GM19193 (cell line): ENCODE measurements around the gene ACE.

ENCODE experiments used
- POLR2A ChIP-seq: IDR thresholded peaks from 4 replicates; pipeline ENCODE4 v1.6.1; 2011; ENCODE audit not compliant: insufficient read depth, insufficient read length; ENCODE audit errors: extremely low read depth

ACE gene

GRCh38 chr17:63440127-63440769, 36.6 kb upstream of the ACE start:
- TF ChIP-seq POLR2A: no peak

DNA sequence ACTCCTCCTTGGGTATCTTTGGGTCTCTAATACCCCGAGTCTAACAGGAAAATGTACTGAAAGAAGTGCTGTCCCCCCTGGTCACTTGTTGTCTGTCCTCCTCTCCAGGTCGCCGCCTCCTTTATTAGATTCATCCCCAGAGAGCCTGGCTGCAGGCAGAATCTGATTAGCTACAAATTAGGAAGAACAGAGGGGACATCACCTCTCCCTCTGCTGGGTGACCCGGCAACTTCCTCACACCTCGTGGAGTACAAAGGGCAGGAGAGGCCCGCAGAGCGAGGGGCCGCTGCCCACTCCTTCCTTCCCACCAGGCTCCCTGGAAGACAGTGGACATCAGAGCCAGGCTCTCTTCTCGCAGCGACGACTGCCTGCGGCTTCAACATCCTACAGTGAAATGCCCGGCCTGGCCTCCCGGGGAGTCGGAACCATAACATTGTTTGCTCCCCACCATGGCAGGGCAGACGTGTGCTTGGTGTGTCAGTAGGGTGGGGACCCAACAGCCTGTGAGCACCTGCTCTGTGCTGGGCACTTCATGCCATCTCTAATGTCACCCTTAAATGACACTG, 36.0 kb upstream of the ACE start:
- no peak for TF ChIP-seq POLR2A

DNA sequence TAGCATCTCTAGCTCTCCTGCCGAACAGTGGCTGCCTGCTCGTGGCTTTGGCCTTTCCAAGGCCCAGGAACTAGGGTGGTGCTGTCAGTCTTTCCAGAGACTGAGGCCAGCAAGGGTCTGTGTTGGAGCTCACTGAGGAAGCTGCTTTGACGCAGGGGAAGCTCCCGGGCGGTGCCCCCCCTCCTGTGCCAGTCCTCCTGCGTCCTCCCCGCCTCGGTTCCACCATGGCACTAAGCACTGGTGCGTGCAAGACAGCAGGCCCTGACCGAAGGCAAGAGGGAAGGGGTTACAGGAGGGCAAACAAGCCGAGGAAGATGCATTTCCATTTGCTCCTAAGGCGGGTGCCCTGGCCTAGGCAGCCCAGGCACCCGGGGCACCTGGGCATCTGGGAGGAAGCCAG, 35.2 kb upstream of the ACE start:
- TF ChIP-seq POLR2A: no peak

DNA sequence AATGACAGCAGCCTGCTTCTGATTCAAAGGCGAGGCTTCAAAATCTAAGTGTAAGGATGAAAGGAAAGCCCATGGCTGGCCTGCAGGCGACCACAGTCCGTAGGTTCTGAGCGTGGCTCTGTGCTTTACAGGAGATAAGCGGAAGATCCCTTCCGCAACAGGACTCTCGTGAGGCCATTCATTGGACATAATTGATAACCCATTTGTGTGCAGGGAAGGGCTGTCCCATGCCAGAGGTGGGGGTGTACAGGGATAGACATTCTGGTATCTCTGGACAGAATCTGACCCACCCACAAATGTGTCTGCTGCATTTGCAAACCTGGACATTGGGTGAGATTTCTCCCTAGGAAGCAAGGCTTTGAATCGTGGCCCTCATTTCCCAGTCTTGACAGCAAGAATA, 34.8 kb upstream of the ACE start:
- no peak for TF ChIP-seq POLR2A

DNA sequence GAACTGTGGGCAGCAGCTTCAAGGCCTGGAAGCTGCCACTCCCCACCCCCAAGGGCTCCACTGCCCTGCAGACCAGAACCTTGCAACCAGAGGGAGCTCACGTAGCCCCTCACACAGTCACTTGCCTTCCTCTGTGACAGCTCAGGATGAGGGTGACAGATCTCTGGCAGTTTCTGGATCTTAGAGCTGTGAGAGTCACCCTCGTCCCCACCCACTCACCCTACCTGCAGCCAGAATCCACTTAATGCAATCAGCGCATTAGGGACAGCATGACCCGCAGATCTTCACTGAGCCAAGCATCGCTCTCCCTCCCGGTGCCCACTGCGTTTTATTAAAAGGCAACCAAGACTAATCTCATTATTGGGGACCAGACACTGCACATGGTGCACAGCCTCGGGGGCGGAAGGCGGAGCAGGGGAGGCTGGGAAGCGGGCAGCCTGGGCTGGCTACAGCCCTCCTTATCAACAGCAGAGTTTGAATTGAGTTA, 34.3 kb upstream of the ACE start:
- TF ChIP-seq POLR2A: no peak

- no peak for TF ChIP-seq POLR2A
These were observed 33.8 kb upstream of the ACE start for GRCh38 chr17:63443053-63443452.

DNA sequence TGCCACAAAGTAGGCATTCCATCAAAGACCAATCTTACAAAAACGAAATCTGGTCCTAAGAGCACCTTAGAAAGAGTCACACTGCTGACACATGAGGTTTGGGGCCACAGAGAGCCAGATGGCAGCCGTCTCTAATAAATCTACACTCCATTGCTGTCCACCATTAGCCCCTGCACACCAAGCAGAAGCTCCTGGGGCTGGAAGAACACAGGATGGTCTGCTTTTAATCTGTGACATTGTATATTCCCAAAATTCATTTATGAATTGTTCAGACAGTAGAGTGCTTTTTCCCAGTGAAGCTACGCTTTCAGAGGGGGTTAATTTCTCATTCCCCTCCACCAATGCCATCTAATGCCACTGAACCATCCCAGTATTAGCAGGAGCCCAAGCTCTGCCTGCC, 32.4 kb upstream of the ACE start:
- TF ChIP-seq POLR2A: no peak

- TF ChIP-seq POLR2A: no peak
These were observed 31.8 kb upstream of the ACE start for GRCh38 chr17:63445065-63445464.

- TF ChIP-seq POLR2A: no peak
These were observed 31.3 kb upstream of the ACE start for GRCh38 chr17:63445571-63445953.

DNA sequence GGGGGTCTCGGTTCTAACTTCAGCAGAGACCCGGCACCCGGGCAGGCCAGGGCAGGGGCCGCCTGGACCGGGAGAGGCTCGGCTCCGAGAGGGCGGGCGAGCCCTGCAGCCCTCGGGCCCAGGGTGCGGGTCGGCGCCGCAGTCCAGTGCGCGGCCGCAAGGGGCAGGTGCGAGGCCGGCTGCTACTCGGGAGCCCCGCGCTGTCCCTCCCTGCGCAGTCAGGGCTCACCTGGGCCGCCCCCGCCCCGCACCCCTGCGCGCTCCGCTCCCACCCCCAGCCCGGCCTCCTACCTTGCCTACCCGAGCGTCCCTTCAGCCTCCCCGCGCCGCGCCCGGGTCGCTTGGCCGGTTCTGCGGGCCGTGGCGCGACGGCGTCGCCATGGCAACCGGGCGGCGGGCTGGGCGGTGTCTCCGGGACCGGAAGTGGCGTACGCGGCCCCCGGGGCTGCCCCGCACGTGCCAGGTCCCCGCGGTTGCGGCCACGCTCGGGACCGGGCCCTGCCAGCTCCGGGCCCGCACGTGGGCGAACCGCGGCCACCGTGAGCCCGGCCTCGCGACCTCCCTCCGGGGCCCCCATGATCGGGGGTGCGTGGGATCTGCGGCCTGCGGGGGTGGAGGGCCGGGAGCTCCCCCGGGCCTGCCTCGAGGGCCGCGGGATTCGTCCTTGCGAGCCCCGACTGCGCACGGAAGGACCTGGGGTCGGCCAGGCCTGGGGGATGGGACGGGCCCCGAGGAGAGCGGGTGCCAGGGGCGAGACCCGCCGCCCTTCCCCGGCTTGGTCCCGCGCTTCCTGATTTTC, 30.7 kb upstream of the ACE start, which contains the start of gene CYB561:
Gene CYB561, minus strand, starts transcription at position 353 of the 799 bp plus-strand sequence. CDS start 8,759 bp downstream, outside the sequence.
- TF ChIP-seq POLR2A: no peak

GRCh38 chr17:63446753-63447470, 29.9 kb upstream of the ACE start:
- TF ChIP-seq POLR2A: peak; percentile 12

DNA sequence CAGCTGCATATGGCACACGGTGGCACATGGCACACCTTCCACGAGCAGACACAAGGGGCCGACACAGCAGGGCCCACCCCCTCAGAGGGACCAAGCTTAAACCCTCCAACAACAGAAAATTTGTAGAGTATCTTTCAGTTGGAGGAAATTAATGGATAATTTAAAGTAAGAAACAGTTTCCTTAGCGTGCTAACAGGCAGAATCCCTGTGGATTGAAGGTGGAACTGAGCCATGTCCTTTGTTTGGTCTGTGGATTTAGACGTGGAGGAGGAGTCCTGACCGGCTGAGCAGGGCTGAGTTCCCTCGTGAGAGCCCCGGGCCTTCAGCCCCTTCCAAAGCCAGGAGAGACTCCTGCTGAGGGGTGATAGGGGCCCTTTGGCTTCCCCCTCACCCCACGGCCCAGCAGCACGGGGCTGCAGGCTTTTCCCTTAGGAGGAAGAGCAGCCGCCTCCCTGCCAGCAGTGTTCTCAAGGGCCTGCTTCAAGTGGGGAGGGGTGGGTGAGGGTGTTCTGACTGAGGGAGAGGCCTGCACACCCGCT, 29.3 kb upstream of the ACE start:
- TF ChIP-seq POLR2A: no peak

DNA sequence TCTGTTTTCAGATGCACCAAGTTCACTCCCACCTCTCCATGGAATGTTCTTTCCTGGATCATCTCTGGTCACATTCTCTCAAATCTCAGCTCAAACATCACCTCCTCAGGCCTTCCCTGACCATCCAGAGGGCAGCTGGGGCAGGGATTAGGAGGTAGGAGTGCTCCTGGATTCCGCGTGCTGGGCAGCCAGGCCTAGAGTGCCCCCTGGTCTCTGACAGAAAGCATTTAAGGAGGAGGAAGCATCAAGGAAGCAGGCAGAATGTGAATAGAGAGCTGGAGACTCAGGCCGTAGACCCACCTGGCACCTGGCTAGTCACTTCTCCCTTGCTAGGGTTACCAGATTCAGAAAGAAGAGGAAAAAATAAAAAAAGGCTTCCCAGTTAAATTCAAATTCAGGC, 28.2 kb upstream of the ACE start:
- no peak for TF ChIP-seq POLR2A

GRCh38 chr17:63450551-63450950, 26.3 kb upstream of the ACE start:
- no peak for TF ChIP-seq POLR2A

DNA sequence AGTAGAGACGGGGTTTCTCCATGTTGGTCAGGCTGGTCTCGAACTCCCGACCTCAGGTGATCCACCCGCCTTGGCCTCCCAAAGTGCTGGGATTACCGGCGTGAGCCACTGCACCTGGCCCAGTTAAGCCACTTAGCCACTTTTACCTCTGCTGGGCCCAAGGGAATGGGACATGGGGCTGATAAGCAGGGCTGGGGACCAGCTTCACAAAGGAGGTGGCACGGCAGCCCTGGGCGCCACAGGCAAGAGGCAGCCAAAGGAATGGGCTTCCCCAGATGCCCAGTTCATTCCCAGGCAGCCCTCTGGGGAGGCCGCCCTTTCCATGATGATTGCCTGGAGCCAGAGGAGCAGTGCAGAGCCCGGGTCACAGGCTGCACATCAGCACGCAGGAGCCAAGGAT, 25.7 kb upstream of the ACE start:
- no peak for TF ChIP-seq POLR2A

GRCh38 chr17:63452046-63452961, 24.6 kb upstream of the ACE start:
- TF ChIP-seq POLR2A: no peak
